ENCODE measurements around the gene LYPD6B.

Gene LYPD6B

GRCh38 chr2:149037851-149038250 lies 648 bp upstream of the LYPD6B start:
- peak; percentile 17; the same call in 1 of the 2 replicates for TF ChIP-seq RAD21 (IDR thresholded peaks at IDR 0.05; ENCODE audit: low read depth)
- no peak for TF ChIP-seq CREB1 (IDR thresholded peaks at IDR 0.05; ENCODE audit: low read depth)

DNA sequence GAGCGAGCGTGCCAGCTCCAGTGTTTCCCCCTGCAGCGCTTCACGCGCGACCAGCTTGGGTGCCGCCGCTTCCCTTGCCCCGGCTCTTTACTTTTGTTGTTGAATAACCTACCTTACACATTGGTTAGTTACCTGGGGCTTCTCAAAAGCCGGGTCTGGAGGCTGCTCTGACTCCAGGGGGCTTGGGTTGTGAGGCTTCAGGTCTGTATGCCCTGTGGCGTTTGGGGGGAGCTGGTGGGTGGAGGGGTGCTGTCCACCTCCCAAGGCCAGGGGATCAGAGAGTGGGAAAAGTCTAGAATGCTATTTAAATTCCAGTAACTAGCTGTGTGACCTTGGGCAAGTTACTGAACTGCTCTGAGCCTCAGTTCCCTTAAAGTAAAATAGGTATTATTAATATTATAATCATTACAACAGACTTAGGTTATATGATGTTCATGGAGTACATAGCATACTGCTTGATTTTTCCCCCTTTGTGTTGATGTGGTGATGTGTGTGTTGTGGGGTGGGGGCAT lies 770 bp downstream of the LYPD6B start:
- no peak for TF ChIP-seq FOXM1 (IDR thresholded peaks at IDR 0.05; ENCODE audit: borderline replicate concordance, low read depth)
- TF ChIP-seq CREB1 (IDR thresholded peaks at IDR 0.05; ENCODE audit: low read depth) = no peak
- TF ChIP-seq REST (IDR thresholded peaks at IDR 0.05; ENCODE audit: low read depth) = no peak
- TF ChIP-seq CEBPB (IDR thresholded peaks at IDR 0.05) = no peak
- TF ChIP-seq MAX (IDR thresholded peaks at IDR 0.05) = no peak
- no peak for TF ChIP-seq ZBTB7A (IDR thresholded peaks at IDR 0.05; ENCODE audit: low read depth)
- no peak for TF ChIP-seq NFIC (IDR thresholded peaks at IDR 0.05)
- no peak for TF ChIP-seq EGR1 (IDR thresholded peaks at IDR 0.05)
- no peak for TF ChIP-seq TAF1 (IDR thresholded peaks at IDR 0.05; ENCODE audit: low read depth)
- TF ChIP-seq TCF12 (IDR thresholded peaks at IDR 0.05; ENCODE audit: low read depth) = no peak
- TF ChIP-seq EP300 (IDR thresholded peaks at IDR 0.05; ENCODE audit: borderline replicate concordance) = no peak
- TF ChIP-seq YY1 (IDR thresholded peaks at IDR 0.05; ENCODE audit: low read depth) = no peak
- TF ChIP-seq RAD21 (IDR thresholded peaks at IDR 0.05; ENCODE audit: low read depth) = no peak
- TF ChIP-seq, protein P1, sequence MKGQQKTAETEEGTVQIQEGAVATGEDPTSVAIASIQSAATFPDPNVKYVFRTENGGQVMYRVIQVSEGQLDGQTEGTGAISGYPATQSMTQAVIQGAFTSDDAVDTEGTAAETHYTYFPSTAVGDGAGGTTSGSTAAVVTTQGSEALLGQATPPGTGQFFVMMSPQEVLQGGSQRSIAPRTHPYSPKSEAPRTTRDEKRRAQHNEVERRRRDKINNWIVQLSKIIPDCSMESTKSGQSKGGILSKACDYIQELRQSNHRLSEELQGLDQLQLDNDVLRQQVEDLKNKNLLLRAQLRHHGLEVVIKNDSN (IDR thresholded peaks at IDR 0.05) = no peak
- TF ChIP-seq TEAD4 (IDR thresholded peaks at IDR 0.05) = no peak

GRCh38 chr2:149040451-149040850 lies 2.0 kb downstream of the LYPD6B start:
- TF ChIP-seq MAX (IDR thresholded peaks at IDR 0.05) (no peak), RAD21 (IDR thresholded peaks at IDR 0.05; ENCODE audit: low read depth) (peak; percentile 46; the same call in 1 of the 2 replicates)
- TF ChIP-seq, protein P1 (IDR thresholded peaks at IDR 0.05) = peak; percentile 66

GRCh38 chr2:149041482-149041881 lies 3.0 kb downstream of the LYPD6B start:
- TF ChIP-seq MAX (IDR thresholded peaks at IDR 0.05) = no peak
- TF ChIP-seq, protein P1 (IDR thresholded peaks at IDR 0.05) = no peak
- TF ChIP-seq NFIC (IDR thresholded peaks at IDR 0.05) = no peak

DNA sequence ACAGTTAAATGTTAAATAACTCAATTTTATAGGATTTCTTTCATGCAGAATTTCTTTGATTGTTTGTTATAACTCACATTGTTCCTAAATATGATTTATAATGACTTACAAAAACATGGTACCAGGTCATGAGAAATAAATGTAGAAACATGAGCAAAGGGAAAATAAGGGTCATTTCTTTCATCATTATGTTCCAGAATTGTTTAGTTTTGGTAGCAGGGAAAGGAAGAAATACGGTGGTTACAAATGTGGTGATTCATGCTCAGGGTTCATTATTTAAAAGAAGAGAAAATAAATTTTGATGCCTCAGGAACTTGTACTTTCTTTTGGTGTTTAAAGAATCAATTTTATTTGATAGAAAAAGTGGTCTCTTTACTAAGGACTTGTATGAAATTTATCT lies 4.4 kb downstream of the LYPD6B start:
- no peak for TF ChIP-seq NFIC (IDR thresholded peaks at IDR 0.05)
- no peak for TF ChIP-seq TAF1 (IDR thresholded peaks at IDR 0.05; ENCODE audit: low read depth)
- TF ChIP-seq FOXM1 (IDR thresholded peaks at IDR 0.05; ENCODE audit: borderline replicate concordance, low read depth) = no peak
- no peak for TF ChIP-seq TCF12 (IDR thresholded peaks at IDR 0.05; ENCODE audit: low read depth)
- TF ChIP-seq YY1 (IDR thresholded peaks at IDR 0.05; ENCODE audit: low read depth) = no peak
- no peak for TF ChIP-seq MAX (IDR thresholded peaks at IDR 0.05)
- no peak for TF ChIP-seq TEAD4 (IDR thresholded peaks at IDR 0.05)
- no peak for TF ChIP-seq REST (IDR thresholded peaks at IDR 0.05; ENCODE audit: low read depth)
- TF ChIP-seq CREB1 (IDR thresholded peaks at IDR 0.05; ENCODE audit: low read depth) = no peak
- no peak for TF ChIP-seq EP300 (IDR thresholded peaks at IDR 0.05; ENCODE audit: borderline replicate concordance)
- TF ChIP-seq ZBTB7A (IDR thresholded peaks at IDR 0.05; ENCODE audit: low read depth) = no peak
- TF ChIP-seq, protein P1 (IDR thresholded peaks at IDR 0.05) = no peak
- no peak for TF ChIP-seq CEBPB (IDR thresholded peaks at IDR 0.05)
- no peak for TF ChIP-seq RAD21 (IDR thresholded peaks at IDR 0.05; ENCODE audit: low read depth)
- TF ChIP-seq EGR1 (IDR thresholded peaks at IDR 0.05) = no peak

Measured in Ishikawa (cell line).